Neural progenitor cell (in vitro differentiated cells): ENCODE results near the gene CES3.

Experiments
- EZH2 ChIP-seq: fragments of 200-600 bp; sonication (generic); IDR thresholded peaks from 2 replicates; pipeline ENCODE4 v1.6.1; 2017; ENCODE audit warnings: antibody characterized with exemption, mild to moderate bottlenecking, moderate library complexity
- EZH2phosphoT487 ChIP-seq: fragments of 200-600 bp; sonication (generic); IDR thresholded peaks from 2 replicates; pipeline ENCODE4 v1.6.1; 2017; ENCODE audit warnings: antibody characterized with exemption
- TF ChIP-seq, protein P1 (sequence below): fragments of 200-600 bp; sonication (generic); IDR thresholded peaks from 2 replicates; pipeline ENCODE4 v1.5.1; 2017; ENCODE audit warnings: antibody characterized with exemption, mild to moderate bottlenecking

DNA sequence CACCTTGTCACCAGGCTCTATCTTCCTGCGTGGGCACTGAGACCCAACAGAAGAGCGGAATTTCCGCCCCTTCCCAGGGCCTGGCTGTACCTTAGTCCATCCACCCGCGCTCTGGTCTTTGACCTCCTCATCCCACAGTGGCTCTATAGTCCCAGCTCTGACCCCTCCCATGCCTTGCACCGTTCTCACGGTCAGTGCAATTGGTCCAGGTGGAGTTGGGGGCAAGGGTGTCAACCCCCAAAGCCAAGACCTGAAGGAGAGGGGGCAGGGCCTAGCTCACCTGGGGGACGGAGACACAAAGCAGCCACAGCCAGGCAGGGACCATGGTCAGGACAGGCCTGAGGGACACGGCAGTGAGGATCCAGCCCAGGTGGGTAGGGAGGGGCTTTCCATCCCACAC, 43.3 kb upstream of the CES3 start:
- no peak for TF ChIP-seq EZH2phosphoT487
- TF ChIP-seq, protein P1, sequence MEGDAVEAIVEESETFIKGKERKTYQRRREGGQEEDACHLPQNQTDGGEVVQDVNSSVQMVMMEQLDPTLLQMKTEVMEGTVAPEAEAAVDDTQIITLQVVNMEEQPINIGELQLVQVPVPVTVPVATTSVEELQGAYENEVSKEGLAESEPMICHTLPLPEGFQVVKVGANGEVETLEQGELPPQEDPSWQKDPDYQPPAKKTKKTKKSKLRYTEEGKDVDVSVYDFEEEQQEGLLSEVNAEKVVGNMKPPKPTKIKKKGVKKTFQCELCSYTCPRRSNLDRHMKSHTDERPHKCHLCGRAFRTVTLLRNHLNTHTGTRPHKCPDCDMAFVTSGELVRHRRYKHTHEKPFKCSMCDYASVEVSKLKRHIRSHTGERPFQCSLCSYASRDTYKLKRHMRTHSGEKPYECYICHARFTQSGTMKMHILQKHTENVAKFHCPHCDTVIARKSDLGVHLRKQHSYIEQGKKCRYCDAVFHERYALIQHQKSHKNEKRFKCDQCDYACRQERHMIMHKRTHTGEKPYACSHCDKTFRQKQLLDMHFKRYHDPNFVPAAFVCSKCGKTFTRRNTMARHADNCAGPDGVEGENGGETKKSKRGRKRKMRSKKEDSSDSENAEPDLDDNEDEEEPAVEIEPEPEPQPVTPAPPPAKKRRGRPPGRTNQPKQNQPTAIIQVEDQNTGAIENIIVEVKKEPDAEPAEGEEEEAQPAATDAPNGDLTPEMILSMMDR: no peak
- no peak for TF ChIP-seq EZH2
